Testis (tissue), 2 donors: ENCODE results near the gene LIMS3.
"Not testable (repeated sequence)": the region's sequence is repeated elsewhere in the genome, so short reads cannot be mapped to it uniquely, and the experiment has no call there.

Experiments
- CTCF ChIP-seq, 3 experiments: fragments of 450-650 bp in 2 of 3; fragments of 200-600 bp in 1 of 3; sonication (generic) in 1 of 3; IDR thresholded peaks; one replicate each; pipeline ENCODE4 v1.5.1; 2016 to 2019; ENCODE audit warnings: antibody characterized with exemption in 3 of 3, mild to moderate bottlenecking in 2 of 3, moderate library complexity in 1 of 3
- POLR2A ChIP-seq: fragments of 450-650 bp; IDR thresholded peaks from one replicate; pipeline ENCODE4 v1.6.1; 2017; ENCODE audit warnings: antibody characterized with exemption, mild to moderate bottlenecking, moderate library complexity

DNA sequence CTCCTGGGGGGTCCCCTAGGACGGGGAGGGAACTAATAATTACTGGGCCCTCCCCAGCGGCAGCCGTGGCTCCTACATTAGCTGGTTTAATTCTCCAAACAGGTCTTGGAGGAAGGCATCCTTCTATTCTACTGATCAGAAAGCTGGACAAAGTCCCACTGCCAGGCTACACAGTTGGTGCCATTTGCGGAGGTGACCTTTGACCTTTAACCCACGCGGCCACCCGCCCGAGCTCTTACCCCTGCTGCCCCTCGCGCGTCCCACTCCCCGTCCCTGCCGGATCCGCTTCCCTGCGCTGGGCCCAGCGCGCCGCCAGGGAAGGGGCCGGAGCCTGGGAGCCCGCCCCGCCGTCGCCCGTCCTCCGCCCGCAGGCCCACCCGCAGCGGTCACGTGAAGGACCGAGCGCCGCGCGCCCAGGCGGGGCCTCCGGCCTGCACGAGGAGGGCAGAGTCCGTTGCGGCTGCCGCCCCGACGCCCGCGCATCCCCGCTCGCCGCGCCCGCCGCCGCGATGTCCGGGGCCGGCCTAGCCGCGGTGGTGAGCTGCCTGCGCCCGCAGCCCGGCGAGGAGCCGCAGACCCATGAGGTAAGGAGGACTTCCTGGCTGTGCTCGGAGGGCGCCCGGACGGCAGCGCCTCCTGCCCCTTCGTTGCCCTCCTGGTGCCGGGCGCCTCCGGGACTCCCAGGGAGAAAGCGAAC, 48.9 kb downstream of the LIMS3 start:
- not testable (repeated sequence) for TF ChIP-seq CTCF (IDR thresholded peaks at IDR 0.05); POLR2A
